Measurements from ENCODE around the gene IRF5.

IRF5 gene, protein sequence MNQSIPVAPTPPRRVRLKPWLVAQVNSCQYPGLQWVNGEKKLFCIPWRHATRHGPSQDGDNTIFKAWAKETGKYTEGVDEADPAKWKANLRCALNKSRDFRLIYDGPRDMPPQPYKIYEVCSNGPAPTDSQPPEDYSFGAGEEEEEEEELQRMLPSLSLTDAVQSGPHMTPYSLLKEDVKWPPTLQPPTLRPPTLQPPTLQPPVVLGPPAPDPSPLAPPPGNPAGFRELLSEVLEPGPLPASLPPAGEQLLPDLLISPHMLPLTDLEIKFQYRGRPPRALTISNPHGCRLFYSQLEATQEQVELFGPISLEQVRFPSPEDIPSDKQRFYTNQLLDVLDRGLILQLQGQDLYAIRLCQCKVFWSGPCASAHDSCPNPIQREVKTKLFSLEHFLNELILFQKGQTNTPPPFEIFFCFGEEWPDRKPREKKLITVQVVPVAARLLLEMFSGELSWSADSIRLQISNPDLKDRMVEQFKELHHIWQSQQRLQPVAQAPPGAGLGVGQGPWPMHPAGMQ

GRCh38 chr7:128937647-128938543 lies at the start of gene IRF5:
Gene IRF5 (plus strand): TSS chr7:128937927. CDS start chr7:128942082, 4,155 bp downstream.
- DNase-seq (ENCODE audit: low read depth in 2 of 2), result no peak

GRCh38 chr7:128888039-128888755 lies 49.5 kb upstream of the IRF5 start:
- DNase-seq (ENCODE audit: low read depth in 2 of 2), result no peak

DNA sequence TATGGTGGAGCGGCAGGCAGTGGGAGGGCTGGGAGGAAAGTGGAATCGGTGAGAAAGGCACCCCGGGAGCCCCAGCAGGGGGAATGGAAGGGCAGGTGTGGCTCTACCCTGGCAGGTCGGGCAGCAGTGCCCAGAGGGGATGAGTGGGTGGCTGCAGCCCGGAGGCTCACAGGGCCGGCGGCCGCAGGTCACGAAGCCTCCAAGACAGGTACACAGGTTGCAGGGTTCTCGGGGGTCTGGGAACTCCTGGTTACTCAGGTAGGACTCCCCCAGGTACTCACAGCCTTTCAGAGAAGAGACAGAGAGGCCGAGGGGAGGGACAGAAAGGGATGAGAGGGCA lies 49.0 kb upstream of the IRF5 start:
- no peak for DNase-seq (ENCODE audit: low read depth in 2 of 2)

DNA sequence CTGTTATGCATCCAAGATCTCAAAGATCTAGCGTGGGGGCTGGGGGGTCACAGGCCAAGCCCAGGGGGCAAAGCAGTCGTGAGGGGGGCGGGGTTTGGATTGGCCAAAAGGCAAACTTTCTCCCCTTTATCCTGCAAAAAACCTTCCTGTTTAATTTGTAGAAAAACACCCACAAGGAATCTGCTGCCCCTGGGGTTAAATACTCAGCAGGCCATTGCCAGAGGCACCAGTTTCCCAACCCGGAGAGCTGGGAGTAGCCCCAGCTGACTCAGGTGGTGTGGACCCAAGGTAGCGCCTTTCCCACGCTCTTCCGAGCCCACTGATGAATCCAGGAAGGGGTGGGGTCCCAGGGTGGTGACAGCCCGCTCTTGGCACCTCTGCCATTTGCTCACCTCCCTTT lies 48.6 kb upstream of the IRF5 start:
- no peak for DNase-seq (ENCODE audit: low read depth in 2 of 2)

GRCh38 chr7:128890306-128891109 lies 47.2 kb upstream of the IRF5 start:
- DNase-seq (ENCODE audit: low read depth in 2 of 2), result no peak

- DNase-seq (ENCODE audit: low read depth in 2 of 2), result no peak
Observed at GRCh38 chr7:128891110-128891941, 46.4 kb upstream of the IRF5 start.

GRCh38 chr7:128891942-128892269 lies 45.8 kb upstream of the IRF5 start:
- no peak for DNase-seq (ENCODE audit: low read depth in 2 of 2)

DNA sequence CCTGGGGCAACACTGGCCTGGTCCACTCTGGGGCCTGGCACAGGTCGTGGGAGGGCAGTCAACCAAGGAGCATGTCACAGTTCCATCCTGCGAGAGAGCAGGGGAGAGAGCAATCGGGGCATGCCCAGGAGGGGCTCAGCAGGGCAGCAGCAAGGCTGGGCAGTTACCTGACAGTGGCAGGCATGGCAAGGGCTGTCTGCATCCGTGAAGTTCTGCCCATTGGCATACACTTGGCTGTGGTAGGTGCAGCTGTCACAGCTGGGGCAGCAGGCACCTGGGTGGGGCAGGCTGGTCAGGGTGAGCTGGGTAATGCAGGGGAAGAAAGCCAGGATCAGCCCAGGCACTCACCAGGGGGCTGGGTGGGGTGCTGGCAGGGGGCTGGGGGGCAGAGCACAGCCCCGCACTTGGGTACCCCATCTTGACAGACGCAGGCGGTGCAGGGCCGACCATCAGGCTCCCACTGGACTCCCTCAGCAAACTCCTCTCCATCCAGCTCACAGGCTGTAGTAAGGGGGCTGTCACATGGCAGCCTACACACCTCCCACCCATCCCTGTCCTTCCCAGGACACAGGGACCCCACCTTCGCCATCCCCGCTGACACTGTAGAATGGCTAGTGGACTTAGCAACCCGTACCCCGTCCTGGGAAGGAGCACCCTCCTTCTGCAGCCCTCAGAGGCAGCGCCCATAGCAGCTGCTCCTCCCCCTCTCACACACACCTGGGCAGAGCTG lies 45.0 kb upstream of the IRF5 start:
- no peak for DNase-seq (ENCODE audit: low read depth in 2 of 2)

DNA sequence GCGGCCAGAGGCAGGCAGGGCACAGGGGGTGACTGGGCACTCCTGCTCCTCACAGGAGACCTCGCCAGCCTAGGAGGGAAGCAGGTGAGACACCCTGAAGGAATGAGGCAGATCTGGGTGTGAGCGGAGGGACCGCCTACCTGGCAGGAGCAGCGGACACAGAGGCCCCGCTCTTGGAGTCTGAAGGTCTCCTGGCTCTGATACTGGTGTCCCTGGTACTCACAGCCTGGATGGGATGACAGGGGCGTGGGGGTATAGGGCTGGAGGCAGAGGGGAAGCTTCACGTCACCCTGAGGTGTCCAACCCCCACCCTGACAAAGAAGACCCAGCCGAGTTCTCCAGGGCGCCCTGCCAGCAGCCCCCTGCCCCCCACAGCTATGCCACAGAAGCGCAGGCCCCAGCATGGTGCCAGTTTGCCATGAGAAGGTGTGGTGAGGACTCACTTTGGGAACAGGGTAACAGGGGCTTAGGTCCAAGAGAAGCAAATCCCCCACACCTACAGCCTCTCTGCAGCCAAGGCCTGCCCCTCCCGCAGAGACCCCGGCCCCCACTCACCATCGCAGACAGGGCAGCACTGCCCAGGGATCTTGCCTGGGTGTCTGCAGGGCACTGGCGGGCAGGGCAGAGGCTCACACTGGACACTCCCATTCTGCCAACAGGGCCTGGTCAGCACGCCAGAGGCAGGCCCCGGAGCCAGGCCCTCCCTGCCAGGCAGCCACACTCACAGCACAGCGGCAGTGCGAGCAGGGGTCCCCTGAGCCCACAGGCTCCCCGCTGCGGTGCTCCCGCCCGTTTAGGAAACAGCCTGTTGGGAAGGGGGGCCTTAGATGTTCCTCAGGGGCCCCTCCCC lies 44.3 kb upstream of the IRF5 start:
- no peak for DNase-seq (ENCODE audit: low read depth in 2 of 2)

DNA sequence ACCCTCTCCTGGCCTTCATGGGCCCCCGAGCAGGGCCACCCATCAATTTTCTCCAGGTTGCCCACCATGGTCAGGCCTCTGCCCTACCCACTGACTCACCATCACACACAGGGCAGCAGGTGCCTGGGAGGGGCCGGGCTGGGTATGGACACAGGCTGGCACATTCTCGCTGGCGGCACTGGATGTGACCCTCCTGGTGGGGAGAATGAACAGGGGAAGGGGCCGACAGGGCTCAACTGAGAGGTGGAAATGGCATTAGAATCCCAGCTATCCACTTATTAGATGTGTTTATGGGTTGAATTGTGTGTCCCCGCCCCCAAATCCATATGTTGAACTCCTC lies 43.7 kb upstream of the IRF5 start:
- no peak for DNase-seq (ENCODE audit: low read depth in 2 of 2)

DNA sequence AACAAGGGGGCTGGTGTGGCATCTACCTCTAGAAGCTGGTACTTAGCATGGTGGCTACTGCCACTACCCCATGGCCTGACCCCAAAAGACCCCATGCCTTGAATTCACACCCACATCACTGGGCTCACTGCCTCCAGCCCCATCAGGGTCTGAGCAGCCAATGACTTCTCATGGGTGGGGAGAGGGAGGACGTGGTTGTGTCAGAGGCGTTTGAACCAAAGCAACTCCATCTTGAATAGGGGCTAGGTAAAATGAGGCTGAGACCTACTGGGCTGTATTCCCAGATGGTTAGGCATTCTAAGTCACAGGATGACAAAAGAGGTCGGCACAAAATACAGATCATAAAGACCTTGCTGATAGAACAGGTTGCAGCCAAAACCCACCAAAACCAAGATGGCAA lies 42.4 kb upstream of the IRF5 start:
- DNase-seq (ENCODE audit: low read depth in 2 of 2), result no peak

DNA sequence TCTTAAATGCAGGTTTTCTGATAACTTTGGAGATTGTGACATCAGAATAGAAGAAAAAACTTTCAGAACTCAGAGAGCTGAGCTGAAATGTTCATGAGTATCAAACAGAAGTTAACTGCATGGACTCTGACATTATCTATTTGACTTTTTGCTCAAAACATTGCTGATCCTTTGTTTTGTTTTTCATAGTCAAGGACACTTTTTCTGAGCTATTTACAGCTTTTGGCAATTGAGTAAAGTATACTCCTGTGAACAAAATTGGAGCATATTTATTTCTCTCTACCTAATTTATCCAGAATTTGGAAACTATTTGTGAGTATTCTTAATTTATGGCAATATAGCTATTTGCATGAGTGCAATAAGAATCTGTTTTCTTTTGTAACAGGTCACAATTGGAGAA lies 38.3 kb upstream of the IRF5 start:
- DNase-seq (ENCODE audit: low read depth in 2 of 2), result no peak

GRCh38 chr7:128900237-128900636 lies 37.5 kb upstream of the IRF5 start:
- DNase-seq (ENCODE audit: low read depth in 2 of 2), result no peak

GRCh38 chr7:128902761-128903585 lies 34.8 kb upstream of the IRF5 start:
- DNase-seq (ENCODE audit: low read depth in 2 of 2), result no peak

GRCh38 chr7:128903621-128904361 lies 33.9 kb upstream of the IRF5 start:
- no peak for DNase-seq (ENCODE audit: low read depth in 2 of 2)

GRCh38 chr7:128904381-128905197 lies 33.1 kb upstream of the IRF5 start:
- no peak for DNase-seq (ENCODE audit: low read depth in 2 of 2)
